Measurements from ENCODE around the gene LAMA3.
A peak's percentile ranks its signal among the peaks of the same experiment; 100 is the strongest.
"Not testable (repeated sequence)": the region's sequence is repeated elsewhere in the genome, so short reads cannot be mapped to it uniquely, and the experiment has no call there.

The LAMA3 gene

GRCh38 chr18:23727707-23728493 lies 38.6 kb downstream of the LAMA3 start:
- no peak for DNase-seq (ENCODE audit: low read depth)

DNA sequence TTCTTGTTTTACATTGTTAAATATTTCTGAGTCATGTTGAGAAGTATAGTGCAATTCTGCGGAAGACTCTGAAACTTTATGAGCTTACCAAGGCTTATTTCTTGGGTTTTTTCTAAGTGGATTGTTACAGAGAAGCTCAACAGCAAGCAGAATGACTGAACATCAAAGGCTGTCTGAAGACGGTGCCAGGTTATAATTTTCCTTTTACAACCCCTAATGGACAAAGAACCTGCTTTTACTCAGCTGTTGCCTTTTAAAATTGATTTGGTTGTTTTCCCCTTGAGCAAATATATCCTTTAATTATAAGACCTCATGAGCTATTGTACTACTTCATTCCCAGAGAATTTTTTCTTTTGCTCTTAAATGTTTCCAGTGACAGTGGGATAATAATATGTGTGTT lies 41.6 kb downstream of the LAMA3 start:
- DNase-seq (ENCODE audit: low read depth): no peak

- no peak for DNase-seq (ENCODE audit: low read depth)
Measured at GRCh38 chr18:23731861-23732260, 42.6 kb downstream of the LAMA3 start.

DNA sequence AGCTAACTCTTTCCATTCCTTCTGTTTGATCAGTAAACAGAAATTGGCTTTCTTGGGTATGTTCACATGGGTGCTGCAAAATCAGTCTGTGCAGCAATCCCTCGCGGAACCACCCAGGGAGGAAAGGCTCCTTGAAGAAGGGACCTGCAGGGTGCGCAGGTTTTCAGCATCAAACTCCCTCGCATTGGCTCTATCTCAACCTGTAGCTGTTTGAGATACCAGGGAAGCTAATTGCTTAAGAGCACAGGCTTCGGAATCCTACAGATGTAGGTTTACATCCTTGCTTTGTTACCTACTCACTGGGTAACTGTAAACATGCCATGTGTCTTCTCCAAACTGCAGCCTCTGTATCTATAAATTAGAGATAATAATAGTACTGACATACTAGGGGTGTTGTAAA lies 43.2 kb downstream of the LAMA3 start:
- DNase-seq (ENCODE audit: low read depth): no peak

DNA sequence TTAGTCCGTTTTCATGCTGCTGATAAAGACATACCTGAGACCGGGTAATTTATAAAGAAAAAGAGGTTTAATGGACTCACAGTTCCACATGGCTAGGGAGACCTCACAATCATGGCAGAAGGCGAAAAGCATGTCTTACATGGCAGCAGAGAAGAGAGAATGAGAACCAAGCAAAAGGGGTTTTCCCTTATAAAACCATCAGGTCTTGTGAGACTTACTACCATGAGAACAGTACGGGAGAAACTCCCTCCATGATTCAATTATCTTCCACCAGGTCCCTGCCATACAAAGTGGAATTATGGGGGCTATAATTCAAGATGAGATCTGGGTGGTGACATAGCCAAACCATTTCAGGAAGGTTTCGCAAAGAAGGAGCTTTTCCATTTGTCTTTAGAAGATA lies 44.0 kb downstream of the LAMA3 start:
- DNase-seq (ENCODE audit: low read depth): not testable (repeated sequence)

DNA sequence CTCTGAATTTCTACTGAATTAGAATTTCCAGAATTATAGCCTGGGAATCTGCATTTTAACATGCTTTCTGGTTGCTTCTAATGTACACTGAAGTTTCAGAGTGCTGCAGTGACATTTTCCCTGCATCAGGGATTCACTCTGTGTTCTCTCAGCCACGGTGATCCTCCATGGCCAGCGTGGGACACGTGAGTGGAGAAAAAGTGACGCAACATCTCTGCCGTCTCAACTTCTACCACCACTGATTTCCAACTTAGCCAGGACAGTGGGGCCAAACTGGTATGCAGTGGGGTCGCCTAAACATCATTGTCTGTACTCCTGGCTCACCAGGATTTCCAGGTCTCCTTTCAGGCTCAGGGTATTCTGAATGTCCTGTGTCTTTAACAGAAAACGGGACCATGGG lies 44.6 kb downstream of the LAMA3 start:
- no peak for DNase-seq (ENCODE audit: low read depth)

- DNase-seq (ENCODE audit: low read depth): no peak
Measured at GRCh38 chr18:23735021-23735464, 45.8 kb downstream of the LAMA3 start.

DNA sequence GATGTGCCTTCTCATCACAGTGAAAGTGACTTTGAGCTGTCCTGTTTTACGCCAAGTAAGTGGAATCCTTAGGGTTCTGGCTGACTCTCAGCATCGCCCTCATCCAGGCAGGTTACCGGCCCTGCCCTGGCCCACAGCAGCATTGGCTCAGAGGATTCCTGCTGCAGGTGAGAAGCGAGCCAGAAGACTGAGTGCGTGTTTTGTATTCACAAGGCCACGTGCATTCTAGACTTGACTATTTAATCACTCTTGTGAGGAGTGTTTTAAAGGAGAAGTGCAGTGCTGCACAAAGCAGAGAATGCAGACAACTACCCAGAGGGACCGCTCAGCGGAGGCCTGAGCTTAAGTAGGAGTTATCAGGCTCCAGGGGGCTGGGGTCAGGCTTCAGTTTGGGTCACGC lies 48.3 kb downstream of the LAMA3 start:
- DNase-seq (ENCODE audit: low read depth): no peak

- DNase-seq (ENCODE audit: low read depth): no peak
Measured at GRCh38 chr18:23738151-23738550, 48.9 kb downstream of the LAMA3 start.

DNA sequence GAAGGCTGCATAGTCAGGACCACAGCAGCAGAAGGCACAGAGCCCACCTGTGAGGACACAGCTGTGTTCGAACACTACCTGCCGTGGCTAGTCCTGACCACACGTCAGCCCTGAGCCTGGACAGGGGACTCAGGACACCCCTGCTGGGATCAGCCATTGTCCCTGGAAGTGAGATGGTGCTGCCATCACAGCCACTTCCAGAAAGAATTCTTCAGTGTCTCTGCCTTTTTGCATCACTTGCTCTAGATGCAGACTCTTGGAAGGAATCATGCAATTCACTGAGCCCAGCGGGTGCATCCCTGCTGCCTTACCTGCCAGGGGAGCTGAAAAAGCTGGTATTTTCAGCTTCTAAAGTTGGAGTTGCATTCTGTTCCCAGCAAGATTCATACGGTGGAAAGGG lies 49.3 kb downstream of the LAMA3 start:
- DNase-seq (ENCODE audit: low read depth): no peak

- DNase-seq (ENCODE audit: low read depth): peak; percentile 42
Measured at GRCh38 chr18:23740105-23740830, 51.0 kb downstream of the LAMA3 start.

GRCh38 chr18:23741967-23742366 lies 52.7 kb downstream of the LAMA3 start:
- DNase-seq (ENCODE audit: low read depth): not testable (repeated sequence)

- no peak for DNase-seq (ENCODE audit: low read depth)
Measured at GRCh38 chr18:23743733-23744333, 54.6 kb downstream of the LAMA3 start.

- no peak for DNase-seq (ENCODE audit: low read depth)
Measured at GRCh38 chr18:23745366-23745765, 56.1 kb downstream of the LAMA3 start.

- DNase-seq (ENCODE audit: low read depth): no peak
Measured at GRCh38 chr18:23746851-23747250, 57.6 kb downstream of the LAMA3 start.

- no peak for DNase-seq (ENCODE audit: low read depth)
Measured at GRCh38 chr18:23752363-23752762, 63.1 kb downstream of the LAMA3 start.

- no peak for DNase-seq (ENCODE audit: low read depth)
Measured at GRCh38 chr18:23752796-23753195, 63.5 kb downstream of the LAMA3 start.

GRCh38 chr18:23756590-23757436 lies 67.6 kb downstream of the LAMA3 start:
- DNase-seq (ENCODE audit: low read depth): no peak

DNA sequence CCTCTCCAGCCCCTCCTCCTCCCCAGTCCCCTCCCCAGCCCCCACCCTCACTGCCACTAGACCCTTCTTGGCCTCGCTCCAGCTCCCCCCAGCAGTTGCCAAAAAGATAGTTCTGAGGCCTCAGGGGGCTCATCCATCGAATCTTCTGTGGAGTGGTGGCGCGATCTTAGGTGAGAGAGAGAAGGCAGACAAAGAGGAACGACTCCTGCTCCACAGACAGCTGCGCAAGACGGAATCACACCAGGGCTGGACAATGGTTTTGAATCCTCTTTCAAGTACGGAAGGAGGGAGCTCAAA lies 68.1 kb downstream of the LAMA3 start:
- DNase-seq (ENCODE audit: low read depth): no peak

GRCh38 chr18:23758281-23758680 lies 69.0 kb downstream of the LAMA3 start:
- no peak for DNase-seq (ENCODE audit: low read depth)

DNA sequence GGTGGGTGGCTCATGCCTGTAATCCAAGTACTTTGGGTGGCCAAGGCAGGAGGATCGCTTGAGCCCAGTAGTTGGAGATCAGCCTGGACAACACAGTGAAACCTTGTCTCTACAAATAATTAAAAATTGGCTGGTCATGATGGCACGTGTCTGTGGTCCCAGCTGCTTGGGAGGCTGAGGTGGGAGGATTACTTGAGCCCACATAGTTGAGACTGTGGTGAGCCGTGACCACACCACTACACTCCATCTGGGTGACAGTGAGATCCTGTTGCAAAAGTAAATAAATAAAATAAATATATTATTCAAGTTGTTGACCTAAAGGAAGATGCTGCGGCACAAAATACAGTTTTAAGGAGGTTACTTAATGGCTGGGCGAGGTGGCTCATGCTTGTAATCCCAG lies 72.7 kb downstream of the LAMA3 start:
- DNase-seq (ENCODE audit: low read depth): no peak

DNA sequence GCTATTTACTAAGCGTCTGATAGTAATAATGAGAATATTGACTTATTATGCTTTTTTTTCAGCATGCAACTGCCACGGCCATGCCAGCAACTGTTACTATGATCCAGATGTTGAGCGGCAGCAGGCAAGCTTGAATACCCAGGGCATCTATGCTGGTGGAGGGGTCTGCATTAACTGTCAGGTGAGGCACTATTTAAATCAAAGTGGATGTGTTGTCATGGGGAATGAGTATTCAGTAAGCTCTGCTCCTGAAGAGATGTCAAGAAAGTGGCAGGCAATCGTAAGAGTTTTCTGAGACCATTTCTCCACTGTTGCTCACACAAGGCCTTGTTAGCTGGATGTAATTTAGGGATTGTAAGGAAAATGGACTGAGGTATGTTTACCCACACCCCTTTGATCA lies 74.1 kb downstream of the LAMA3 start:
- no peak for DNase-seq (ENCODE audit: low read depth)
